H1 (cell line): ENCODE data around the gene CHTF8. TPM values are rescaled to one million over a fixed set of nuclear protein-coding genes. Genes with fewer than 3 reads are reported as not detected.

Experiments used
- YY1 ChIP-seq: IDR thresholded peaks from 2 replicates; pipeline ENCODE4 v1.6.1; 2011; ENCODE audit warnings: low read depth, mild to moderate bottlenecking, low read length
- polyA plus RNA-seq, 7 experiments: library from polyadenylated mRNA; depleted of rRNA in 3 of 7; stranded (reverse) in 5 of 7; unstranded in 2 of 7; fragments of >200 nt in 5 of 7; fragments of 200-250 nt in 2 of 7; gene quantifications; 1 replicate in 5 of 7; 2 replicates in 1 of 7; 4 replicates in 1 of 7; pipeline versions ENCODE4 v1.2.1 to v1.2.3, GENCODE V29; 2011 to 2013; ENCODE audit warnings: missing spikeins in 2 of 7, mixed read lengths in 2 of 7
- total RNA-seq: library from RNA; stranded (reverse); fragmentation: NEBNext Ultra II Directional; extraction: Animal tissue kit (Norgen Biotek cat#: 25700); gene quantifications from 2 replicates; pipeline ENCODE4 v1.2.1, GENCODE V29; 2021

Gene CHTF8
- total and polyA plus RNA-seq, 2 of the 8 experiments (the other 6 are each of a cell fraction or from before 2014, with no cell fraction given) = 114 to 138 TPM

GRCh38 chr16:69079697-69080096 is 52.7 kb downstream of the CHTF8 start (continued):
- no peak for TF ChIP-seq YY1
